WTC11 (cell line): ENCODE data around the gene PHOX2B. TPM values are rescaled to one million over a fixed set of nuclear protein-coding genes. Genes with fewer than 3 reads are reported as not detected.
A peak's percentile ranks its signal among the peaks of the same experiment; 100 is the strongest.

Source experiments
- ATAC-seq: fragments of 200-7000 bp; cut with Tn5 transposase; 2 replicates; pipeline ENCODE4 v1.10.0; 2021; ENCODE audit warnings: mild to moderate bottlenecking, moderate library complexity
- Bru-seq: library from RNA; stranded (reverse); fragments of 400-500 nt; gene quantifications from one replicate; lab custom pipeline; 2021; lab: Mats Ljungman, UMichigan
- CTCF ChIA-PET: fragments of 300-600 bp; sonication (Branson Sonifier 250); formaldehyde crosslinking; loops from one replicate; lab custom pipeline; 2021; ENCODE audit warnings: antibody characterized with exemption; lab: Charles Lee
- POLR2A ChIA-PET: fragments of 350-600 bp; sonication (Branson Sonifier 250); formaldehyde crosslinking; loops from one replicate; lab custom pipeline; 2021; ENCODE audit warnings: antibody characterized with exemption; lab: Charles Lee
- DNase-seq: peaks from one replicate; pipeline ENCODE4 v3.0.0; 2021; ENCODE audit warnings: low spot score
- H3K27ac Mint-ChIP-seq: 2 replicates; pipeline ENCODE4 v1.8.0; 2021; ENCODE audit warnings: mixed read lengths
- H3K27me3 Mint-ChIP-seq: 2 replicates; pipeline ENCODE4 v1.8.0; 2021; ENCODE audit warnings: low read depth, mild to moderate bottlenecking, moderate library complexity, mixed read lengths
- H3K36me3 Mint-ChIP-seq: 2 replicates; pipeline ENCODE4 v1.8.0; 2021; ENCODE audit warnings: mixed read lengths
- H3K4me1 Mint-ChIP-seq: 2 replicates; pipeline ENCODE4 v1.8.0; 2022; ENCODE audit warnings: mixed read lengths
- H3K4me3 Mint-ChIP-seq: 2 replicates; pipeline ENCODE4 v1.8.0; 2021; ENCODE audit warnings: mild to moderate bottlenecking, moderate library complexity, mixed read lengths
- H3K9me3 Mint-ChIP-seq: 2 replicates; pipeline ENCODE4 v1.8.0; 2021; ENCODE audit warnings: mixed read lengths
- ARID4B ChIP-seq: sonication (generic); formaldehyde crosslinking; IDR thresholded peaks from 2 replicates; pipeline ENCODE4 v1.8.0; 2023; ENCODE audit warnings: missing genetic modification reagents, mild to moderate bottlenecking, borderline replicate concordance
- CBFB ChIP-seq: sonication (generic); formaldehyde crosslinking; IDR thresholded peaks from 2 replicates; pipeline ENCODE4 v1.8.1; 2022; ENCODE audit warnings: mild to moderate bottlenecking, low read depth, missing genetic modification reagents
- CREB1 ChIP-seq: sonication (generic); formaldehyde crosslinking; IDR thresholded peaks from 2 replicates; pipeline ENCODE4 v1.8.0; 2023; ENCODE audit warnings: mild to moderate bottlenecking, missing genetic modification reagents
- GABPB1 ChIP-seq: sonication (generic); formaldehyde crosslinking; IDR thresholded peaks from 2 replicates; pipeline ENCODE4 v1.8.1; 2023; ENCODE audit warnings: mild to moderate bottlenecking, missing genetic modification reagents
- JUN ChIP-seq: sonication (generic); formaldehyde crosslinking; IDR thresholded peaks from 2 replicates; pipeline ENCODE4 v1.8.0; 2023; ENCODE audit warnings: mild to moderate bottlenecking, missing genetic modification reagents
- NFATC4 ChIP-seq: fragments of 250-450 bp; sonication (Bioruptor Pico); IDR thresholded peaks from 2 replicates; pipeline ENCODE4 v1.9.0; 2021; ENCODE audit warnings: mild to moderate bottlenecking
- NR1H2 ChIP-seq: sonication (generic); formaldehyde crosslinking; IDR thresholded peaks from 2 replicates; pipeline ENCODE4 v1.9.0; 2021; ENCODE audit warnings: mild to moderate bottlenecking, moderate library complexity, missing genetic modification reagents
- NR2C2 ChIP-seq: sonication (generic); formaldehyde crosslinking; IDR thresholded peaks from 2 replicates; pipeline ENCODE4 v1.8.0; 2022; ENCODE audit warnings: mild to moderate bottlenecking, missing genetic modification reagents
- PREB ChIP-seq: sonication (generic); formaldehyde crosslinking; IDR thresholded peaks from 2 replicates; pipeline ENCODE4 v1.8.1; 2022; ENCODE audit warnings: mild to moderate bottlenecking, missing genetic modification reagents, moderate library complexity, borderline replicate concordance
- SMAD4 ChIP-seq: sonication (generic); formaldehyde crosslinking; IDR thresholded peaks from 2 replicates; pipeline ENCODE4 v1.8.0; 2022; ENCODE audit warnings: mild to moderate bottlenecking, missing genetic modification reagents
- SP1 ChIP-seq: sonication (generic); formaldehyde crosslinking; conservative IDR thresholded peaks from 2 replicates; pipeline ENCODE4 v1.8.1; 2022; ENCODE audit warnings: missing genetic modification reagents
- USF1 ChIP-seq: sonication (generic); formaldehyde crosslinking; IDR thresholded peaks from 2 replicates; pipeline ENCODE4 v1.8.0; 2022; ENCODE audit warnings: mild to moderate bottlenecking, missing genetic modification reagents
- ZNF263 ChIP-seq: sonication (generic); formaldehyde crosslinking; IDR thresholded peaks from 2 replicates; pipeline ENCODE4 v1.8.1; 2022; ENCODE audit warnings: low read depth, mild to moderate bottlenecking, moderate library complexity, missing genetic modification reagents
- ZNF281 ChIP-seq: sonication (generic); formaldehyde crosslinking; IDR thresholded peaks from 2 replicates; pipeline ENCODE4 v1.8.0; 2023; ENCODE audit warnings: mild to moderate bottlenecking, missing genetic modification reagents
- ZNF671 ChIP-seq: fragments of 250-450 bp; sonication (Bioruptor Pico); IDR thresholded peaks from 2 replicates; pipeline ENCODE4 v1.8.0; 2021; ENCODE audit warnings: mild to moderate bottlenecking
- long read RNA-seq, 3 experiments: library from RNA in 1 of 3; library from capped mRNA in 1 of 3; library from polyadenylated mRNA in 1 of 3; unstranded in 2 of 3; stranded (forward) in 1 of 3; transcript quantifications; one replicate each; pipeline ENCODE4 v2.0.0, GENCODE V29; 2021
- total RNA-seq: library from RNA; stranded (reverse); gene quantifications from 3 replicates; pipeline ENCODE4 v1.2.3, GENCODE V29; 2021
- TF ChIP-seq, protein P1 (sequence below): sonication (generic); formaldehyde crosslinking; conservative IDR thresholded peaks from 2 replicates; pipeline ENCODE4 v1.8.1; 2023; ENCODE audit warnings: mild to moderate bottlenecking, low read depth, missing genetic modification reagents, moderate library complexity
- TF ChIP-seq, protein P2 (sequence below): fragments of 250-450 bp; sonication (Bioruptor Pico); IDR thresholded peaks from 2 replicates; pipeline ENCODE4 v1.8.0; 2021; ENCODE audit warnings: mild to moderate bottlenecking

The PHOX2B gene
- total RNA-seq = not detected in 3 replicates
- Bru-seq, nascent RNA = percentile 8 among the genes with signal in this experiment
- long read RNA-seq, experiment 1 = 0 reads
- long read RNA-seq, experiment 2 = 0 reads
- long read RNA-seq, experiment 3 = 0 reads

- Mint-ChIP-seq H3K27ac (no peak within 1 kb of the TSS), H3K4me3 (peak within 1 kb of the TSS; percentile 68), H3K27me3 (peaks cover 99% of the 10 kb centered on the region), H3K36me3 (no peaks in the 10 kb centered on the region; the same call in 1 of the 2 replicates), H3K9me3 (no peaks in the 10 kb centered on the region), H3K4me1 (peaks cover 68% of the 10 kb centered on the region)
- TF ChIP-seq, protein P1, sequence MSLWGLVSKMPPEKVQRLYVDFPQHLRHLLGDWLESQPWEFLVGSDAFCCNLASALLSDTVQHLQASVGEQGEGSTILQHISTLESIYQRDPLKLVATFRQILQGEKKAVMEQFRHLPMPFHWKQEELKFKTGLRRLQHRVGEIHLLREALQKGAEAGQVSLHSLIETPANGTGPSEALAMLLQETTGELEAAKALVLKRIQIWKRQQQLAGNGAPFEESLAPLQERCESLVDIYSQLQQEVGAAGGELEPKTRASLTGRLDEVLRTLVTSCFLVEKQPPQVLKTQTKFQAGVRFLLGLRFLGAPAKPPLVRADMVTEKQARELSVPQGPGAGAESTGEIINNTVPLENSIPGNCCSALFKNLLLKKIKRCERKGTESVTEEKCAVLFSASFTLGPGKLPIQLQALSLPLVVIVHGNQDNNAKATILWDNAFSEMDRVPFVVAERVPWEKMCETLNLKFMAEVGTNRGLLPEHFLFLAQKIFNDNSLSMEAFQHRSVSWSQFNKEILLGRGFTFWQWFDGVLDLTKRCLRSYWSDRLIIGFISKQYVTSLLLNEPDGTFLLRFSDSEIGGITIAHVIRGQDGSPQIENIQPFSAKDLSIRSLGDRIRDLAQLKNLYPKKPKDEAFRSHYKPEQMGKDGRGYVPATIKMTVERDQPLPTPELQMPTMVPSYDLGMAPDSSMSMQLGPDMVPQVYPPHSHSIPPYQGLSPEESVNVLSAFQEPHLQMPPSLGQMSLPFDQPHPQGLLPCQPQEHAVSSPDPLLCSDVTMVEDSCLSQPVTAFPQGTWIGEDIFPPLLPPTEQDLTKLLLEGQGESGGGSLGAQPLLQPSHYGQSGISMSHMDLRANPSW (CRISPR knock-in tag) = no peak
- no peak for TF ChIP-seq SMAD4
- no peak for TF ChIP-seq NR1H2 (CRISPR knock-in tag)
- TF ChIP-seq SP1 (CRISPR knock-in tag) = no peak
- no peak for TF ChIP-seq GABPB1 (CRISPR knock-in tag)
- no peak for TF ChIP-seq ZNF263 (CRISPR knock-in tag)
- TF ChIP-seq JUN (CRISPR knock-in tag) = no peak
- TF ChIP-seq CBFB (CRISPR knock-in tag) = no peak
- no peak for TF ChIP-seq PREB (CRISPR knock-in tag)
- no peak for TF ChIP-seq NFATC4 (CRISPR knock-in tag)
- no peak for TF ChIP-seq NR2C2 (CRISPR knock-in tag)
- TF ChIP-seq ZNF671 = no peak
- POLR2A ChIA-PET = interaction anchor here (0.8 kb wide), 1 partner anchor 125 kb away, joined by 3 read pairs; no protein-coding TSS in a partner anchor
- DNase-seq (no peak), ATAC-seq (no peak)
- CTCF ChIA-PET = interaction anchor here (1.0 to 1.3 kb wide), 2 partner anchors 118 to 126 kb away, joined by 3 to 5 read pairs; no protein-coding TSS in a partner anchor
Observed at GRCh38 chr4:41748571-41749475, at the start of gene PHOX2B. Gene PHOX2B, minus strand, starts transcription at chr4:41748725. Its CDS starts 115 bp downstream, at chr4:41748610.

GRCh38 chr4:41797260-41797659 lies 48.7 kb upstream of the PHOX2B start:
- ATAC-seq (no peak), DNase-seq (no peak)
- Mint-ChIP-seq H3K9me3 (peaks cover 14% of the 10 kb centered on the region), H3K4me3 (no peak overlapping the region), H3K36me3 (no peaks in the 10 kb centered on the region), H3K27me3 (peaks cover 17% of the 10 kb centered on the region), H3K27ac (no peak overlapping the region), H3K4me1 (peaks cover 44% of the 10 kb centered on the region)
- no peak for TF ChIP-seq ARID4B (CRISPR knock-in tag)
- TF ChIP-seq ZNF281 (CRISPR knock-in tag) = no peak
- TF ChIP-seq ZNF263 (CRISPR knock-in tag) = no peak
- no peak for TF ChIP-seq USF1 (CRISPR knock-in tag)
- TF ChIP-seq CREB1 = no peak
- TF ChIP-seq, protein P2, sequence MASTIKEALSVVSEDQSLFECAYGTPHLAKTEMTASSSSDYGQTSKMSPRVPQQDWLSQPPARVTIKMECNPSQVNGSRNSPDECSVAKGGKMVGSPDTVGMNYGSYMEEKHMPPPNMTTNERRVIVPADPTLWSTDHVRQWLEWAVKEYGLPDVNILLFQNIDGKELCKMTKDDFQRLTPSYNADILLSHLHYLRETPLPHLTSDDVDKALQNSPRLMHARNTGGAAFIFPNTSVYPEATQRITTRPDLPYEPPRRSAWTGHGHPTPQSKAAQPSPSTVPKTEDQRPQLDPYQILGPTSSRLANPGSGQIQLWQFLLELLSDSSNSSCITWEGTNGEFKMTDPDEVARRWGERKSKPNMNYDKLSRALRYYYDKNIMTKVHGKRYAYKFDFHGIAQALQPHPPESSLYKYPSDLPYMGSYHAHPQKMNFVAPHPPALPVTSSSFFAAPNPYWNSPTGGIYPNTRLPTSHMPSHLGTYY (CRISPR knock-in tag) = no peak
- ChIA-PET POLR2A (no interaction called here), CTCF (interaction anchor here (1.1 kb wide), 1 partner anchor 69 kb away, joined by 3 read pairs; no protein-coding TSS in a partner anchor)
